ENCODE data around the gene MORN5.
"Not testable (repeated sequence)": the region's sequence is repeated elsewhere in the genome, so short reads cannot be mapped to it uniquely, and the experiment has no call there.

The MORN5 gene

DNA sequence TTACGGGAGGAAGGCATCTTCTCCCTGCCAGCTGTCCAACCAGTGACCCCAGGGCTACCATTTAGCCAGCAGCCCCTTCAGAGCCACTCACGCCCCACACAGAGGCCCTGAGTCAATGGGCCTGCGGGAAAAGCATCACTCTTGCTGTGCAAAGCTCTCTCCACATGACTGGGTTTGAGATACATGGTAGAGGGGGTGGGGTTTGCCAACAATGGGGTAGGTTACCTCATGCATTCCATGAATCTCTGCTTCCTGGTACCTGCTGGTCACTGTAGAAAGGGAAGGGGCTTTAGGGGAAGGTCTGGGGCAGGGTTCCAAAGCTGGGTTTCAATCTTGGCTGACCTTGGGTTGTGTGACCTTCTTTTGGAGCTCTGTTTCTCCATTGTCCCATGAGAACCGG is 43.7 kb upstream of the MORN5 start:
- DNase-seq (ENCODE audit: low read depth), result no peak
- H3K4me3 ChIP-seq (ENCODE audit: low read length), result no peak overlapping the region
- TF ChIP-seq, protein P1, sequence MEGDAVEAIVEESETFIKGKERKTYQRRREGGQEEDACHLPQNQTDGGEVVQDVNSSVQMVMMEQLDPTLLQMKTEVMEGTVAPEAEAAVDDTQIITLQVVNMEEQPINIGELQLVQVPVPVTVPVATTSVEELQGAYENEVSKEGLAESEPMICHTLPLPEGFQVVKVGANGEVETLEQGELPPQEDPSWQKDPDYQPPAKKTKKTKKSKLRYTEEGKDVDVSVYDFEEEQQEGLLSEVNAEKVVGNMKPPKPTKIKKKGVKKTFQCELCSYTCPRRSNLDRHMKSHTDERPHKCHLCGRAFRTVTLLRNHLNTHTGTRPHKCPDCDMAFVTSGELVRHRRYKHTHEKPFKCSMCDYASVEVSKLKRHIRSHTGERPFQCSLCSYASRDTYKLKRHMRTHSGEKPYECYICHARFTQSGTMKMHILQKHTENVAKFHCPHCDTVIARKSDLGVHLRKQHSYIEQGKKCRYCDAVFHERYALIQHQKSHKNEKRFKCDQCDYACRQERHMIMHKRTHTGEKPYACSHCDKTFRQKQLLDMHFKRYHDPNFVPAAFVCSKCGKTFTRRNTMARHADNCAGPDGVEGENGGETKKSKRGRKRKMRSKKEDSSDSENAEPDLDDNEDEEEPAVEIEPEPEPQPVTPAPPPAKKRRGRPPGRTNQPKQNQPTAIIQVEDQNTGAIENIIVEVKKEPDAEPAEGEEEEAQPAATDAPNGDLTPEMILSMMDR (IDR thresholded peaks at IDR 0.05; ENCODE audit: insufficient read depth, low read depth, low read length, missing control alignments), result no peak

DNA sequence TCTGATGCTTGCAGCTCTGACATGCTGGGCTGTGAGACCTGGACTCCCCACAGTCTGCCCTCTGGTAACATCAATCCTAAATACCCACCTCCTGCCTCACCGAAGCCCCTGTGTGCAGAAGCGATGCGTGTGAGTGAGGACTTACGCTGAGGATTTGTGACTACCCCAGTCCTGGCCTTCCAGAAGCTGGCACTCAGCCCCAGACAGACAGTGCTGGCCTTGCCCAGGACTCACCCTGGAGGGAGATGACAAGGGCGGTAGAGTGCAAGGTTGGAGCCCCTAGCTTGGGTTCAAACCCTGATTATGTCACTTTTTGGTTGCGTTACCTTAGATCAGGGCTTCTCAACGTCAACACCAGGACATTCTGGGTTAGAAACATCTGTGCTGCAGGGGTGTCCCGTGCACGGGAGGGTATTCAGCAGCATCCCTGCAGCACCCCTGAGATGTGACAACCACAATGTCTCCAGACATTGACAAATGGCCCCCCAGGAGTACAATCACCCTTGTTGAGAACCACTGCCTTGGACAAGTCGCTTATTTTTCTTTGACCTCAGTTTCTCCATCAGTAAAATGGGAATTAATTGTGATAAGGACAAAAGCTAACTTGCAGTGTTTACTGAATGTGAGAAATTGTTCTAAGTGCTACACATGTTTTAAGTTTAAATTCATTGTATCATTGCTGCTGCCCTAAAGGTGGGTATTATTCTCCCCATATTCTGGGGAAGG is 43.1 kb upstream of the MORN5 start:
- H3K4me3 ChIP-seq (ENCODE audit: low read length), result no peak overlapping the region
- TF ChIP-seq, protein P1 (IDR thresholded peaks at IDR 0.05; ENCODE audit: insufficient read depth, low read depth, low read length, missing control alignments), result no peak
- no peak for DNase-seq (ENCODE audit: low read depth)

DNA sequence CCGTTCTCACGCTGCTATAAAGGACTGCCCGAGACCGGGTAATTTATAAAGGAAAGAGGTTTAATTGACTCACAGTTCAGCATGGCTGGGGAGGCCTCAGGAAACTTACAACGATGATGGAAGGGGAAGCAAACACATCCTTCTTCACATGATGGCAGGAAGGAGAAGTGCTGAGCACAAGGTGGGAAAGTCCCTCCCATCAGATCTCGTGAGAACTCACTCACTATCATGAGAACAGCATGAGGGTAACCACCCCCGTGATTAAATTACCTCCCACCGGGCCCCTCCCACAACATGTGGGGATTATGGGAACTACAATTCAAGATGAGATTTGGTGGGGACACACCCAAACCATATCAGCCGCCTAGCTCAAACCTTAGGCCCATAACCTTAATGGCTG is 42.5 kb upstream of the MORN5 start:
- H3K4me3 ChIP-seq (ENCODE audit: low read length); DNase-seq (ENCODE audit: low read depth): not testable (repeated sequence)

DNA sequence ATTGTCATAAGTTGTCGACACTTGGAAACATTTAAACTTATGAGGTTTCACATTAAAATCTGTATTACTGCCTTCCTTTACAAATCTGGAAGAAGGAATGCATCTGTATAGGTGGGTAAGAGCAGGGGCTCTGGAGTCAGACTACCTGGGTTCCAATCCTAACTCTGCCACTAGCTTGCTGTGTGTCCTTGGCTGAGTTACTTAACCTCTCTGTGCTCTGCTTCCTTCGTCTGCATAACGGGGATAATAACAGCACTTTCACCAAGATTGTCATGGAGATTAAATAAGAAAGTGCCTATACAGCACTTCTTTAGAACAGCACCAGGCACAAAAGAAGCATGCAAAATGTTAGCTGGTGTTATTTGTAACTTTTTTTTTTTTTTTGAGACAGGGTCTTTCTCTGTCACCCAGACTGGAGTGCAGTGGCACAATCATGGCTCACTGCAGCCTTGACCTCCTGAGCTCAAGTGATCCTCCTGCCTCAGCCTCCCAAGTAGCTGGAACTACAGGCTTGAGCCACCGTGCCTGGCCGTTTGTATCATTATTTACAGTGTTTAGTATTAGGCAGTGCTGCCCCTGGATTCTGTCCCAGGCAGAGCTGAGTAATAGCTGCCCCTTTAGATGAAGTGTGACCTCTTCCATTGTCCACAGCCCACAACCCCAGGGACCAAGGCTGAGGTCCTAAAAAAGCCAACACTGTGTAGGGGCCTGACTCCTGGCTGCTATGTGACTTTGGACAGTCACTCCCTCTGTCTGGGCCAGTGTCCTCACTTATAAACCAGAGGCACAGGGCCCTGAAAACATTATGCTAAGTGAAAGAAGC is 41.2 kb upstream of the MORN5 start:
- TF ChIP-seq, protein P1 (IDR thresholded peaks at IDR 0.05; ENCODE audit: insufficient read depth, low read depth, low read length, missing control alignments), result no peak
- H3K4me3 ChIP-seq (ENCODE audit: low read length), result no peak overlapping the region
- no peak for DNase-seq (ENCODE audit: low read depth)

DNA sequence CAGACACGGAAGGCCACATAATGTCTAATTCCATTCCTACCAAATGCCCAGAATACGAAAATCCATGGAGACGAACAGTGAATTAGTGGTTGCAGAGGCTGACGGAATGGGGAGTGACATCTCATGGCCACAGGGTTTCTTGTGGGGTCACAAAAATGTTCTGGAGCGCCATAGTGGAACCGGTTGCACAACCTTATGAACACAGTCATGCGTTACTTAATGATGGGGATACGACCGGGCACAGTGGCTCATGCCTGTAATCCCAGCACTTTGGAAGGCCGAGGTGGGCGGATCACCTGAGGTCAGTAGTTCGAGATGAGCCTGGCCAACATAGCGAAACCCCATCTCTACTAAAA is 40.6 kb upstream of the MORN5 start:
- TF ChIP-seq, protein P1 (IDR thresholded peaks at IDR 0.05; ENCODE audit: insufficient read depth, low read depth, low read length, missing control alignments), result no peak
- no peak overlapping the region for H3K4me3 ChIP-seq (ENCODE audit: low read length)
- no peak for DNase-seq (ENCODE audit: low read depth)

DNA sequence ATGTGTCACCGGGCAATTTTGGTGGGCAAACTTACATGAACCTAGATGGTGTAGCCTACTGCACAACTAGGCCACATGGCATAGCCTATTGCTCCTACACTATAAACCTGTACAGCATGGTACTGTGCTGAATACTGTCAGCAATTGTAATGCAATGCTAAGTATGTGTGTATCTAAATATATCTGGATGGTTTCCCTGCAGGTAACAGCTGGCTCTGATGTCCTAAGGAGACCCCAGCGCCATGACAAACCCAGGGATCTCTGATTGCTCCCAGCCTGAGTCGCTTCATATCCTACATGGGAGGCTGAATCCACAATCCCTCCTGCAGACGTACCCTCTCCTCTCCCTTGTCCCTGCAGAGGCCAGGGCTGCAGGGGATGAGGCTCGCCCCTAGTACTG is 40.0 kb upstream of the MORN5 start:
- TF ChIP-seq, protein P1 (IDR thresholded peaks at IDR 0.05; ENCODE audit: insufficient read depth, low read depth, low read length, missing control alignments), result no peak
- DNase-seq (ENCODE audit: low read depth), result no peak
- no peak overlapping the region for H3K4me3 ChIP-seq (ENCODE audit: low read length)

DNA sequence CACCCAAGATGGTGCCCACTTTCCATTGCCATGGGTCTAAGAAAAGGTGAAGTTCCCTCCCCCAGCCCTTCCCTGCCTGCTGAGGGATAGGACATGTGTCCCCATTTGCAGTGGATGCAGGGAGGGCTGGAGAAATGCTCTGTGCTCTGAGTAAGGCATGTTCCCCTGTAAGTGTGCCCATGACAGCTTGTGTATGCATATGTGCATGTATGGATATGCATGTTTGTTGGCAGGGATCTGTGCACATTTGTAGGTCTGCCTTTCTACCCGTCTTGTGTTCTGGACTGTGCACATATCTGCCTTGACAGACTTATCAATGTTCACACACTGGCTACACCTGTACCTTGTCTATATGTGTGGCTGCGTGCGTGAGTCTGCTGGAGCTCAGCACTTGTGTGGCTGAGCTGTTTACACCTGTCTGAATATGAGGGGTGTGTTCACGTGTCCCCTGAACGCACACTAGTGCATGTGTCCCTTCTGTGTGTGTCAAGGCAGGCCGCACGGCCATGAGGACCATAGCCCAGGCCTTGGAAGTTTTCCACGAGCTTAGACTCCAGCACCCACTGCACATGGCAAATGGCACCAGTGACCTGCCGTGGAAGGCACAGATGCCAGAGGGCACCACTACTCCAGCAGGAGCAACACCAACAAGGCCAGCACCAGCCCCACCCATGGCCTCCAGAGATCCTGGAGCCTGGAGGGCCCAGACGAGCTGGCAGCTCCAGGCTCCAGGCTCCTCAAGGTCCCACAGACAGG is 39.2 kb upstream of the MORN5 start:
- no peak for DNase-seq (ENCODE audit: low read depth)
- H3K4me3 ChIP-seq (ENCODE audit: low read length), result no peak overlapping the region
- TF ChIP-seq, protein P1 (IDR thresholded peaks at IDR 0.05; ENCODE audit: insufficient read depth, low read depth, low read length, missing control alignments), result no peak
